Neural cell (in vitro differentiated cells): ENCODE data around the gene MRPS26.

Source experiments
- CTCF ChIP-seq: fragments of 450-650 bp; IDR thresholded peaks from 2 replicates; pipeline ENCODE4 v1.5.1; 2014; ENCODE audit warnings: antibody characterized with exemption, mild to moderate bottlenecking, moderate library complexity; ENCODE audit not compliant: poor library complexity, severe bottlenecking
- EP300 ChIP-seq: fragments of 450-650 bp; conservative IDR thresholded peaks from 2 replicates; pipeline ENCODE4 v1.6.1; 2014; ENCODE audit warnings: antibody characterized with exemption, mild to moderate bottlenecking, moderate library complexity; ENCODE audit not compliant: poor library complexity, severe bottlenecking
- EZH2 ChIP-seq: fragments of 200-600, 300-800 bp; shearing (Covaris generic), sonication (generic); IDR thresholded peaks from 2 replicates; pipeline ENCODE4 v1.6.1; 2014; ENCODE audit warnings: antibody characterized with exemption, low read length, borderline replicate concordance, mild to moderate bottlenecking; ENCODE audit not compliant: insufficient read depth, poor library complexity, severe bottlenecking
- POLR2AphosphoS5 ChIP-seq: IDR thresholded peaks from 2 replicates; pipeline ENCODE4 v1.6.1; 2012
- SMC3 ChIP-seq: fragments of 450-650 bp; conservative IDR thresholded peaks from 2 replicates; pipeline ENCODE4 v1.6.1; 2014; ENCODE audit warnings: antibody characterized with exemption, mild to moderate bottlenecking, moderate library complexity; ENCODE audit not compliant: poor library complexity

GRCh38 chr20:3071266-3071609, 25.4 kb downstream of the MRPS26 start:
- no peak for TF ChIP-seq CTCF
- no peak for TF ChIP-seq POLR2AphosphoS5
- no peak for TF ChIP-seq SMC3
- TF ChIP-seq EZH2, result no peak
- no peak for TF ChIP-seq EP300
